IPS-NIHi11 (cell line): Measurements from ENCODE around the gene CCDC191.

Experiments used
- DNase-seq: peaks from one replicate; pipeline ENCODE4 v3.0.0; 2012; ENCODE audit warnings: mixed read lengths, low spot score

The CCDC191 gene

GRCh38 chr3:114056130-114057010, at the start of gene CCDC191, which contains the start of gene QTRT2:
Gene CCDC191, minus strand, starts transcription at chr3:114056526. Its CDS starts 60 bp downstream, at chr3:114056466.
Gene QTRT2, plus strand, starts transcription at chr3:114056737. Its CDS starts 8,521 bp downstream, at chr3:114065258.
- DNase-seq, result peak; percentile 96

GRCh38 chr3:114104414-114104813, 48.1 kb upstream of the CCDC191 start:
- DNase-seq, result no peak

- no peak for DNase-seq
These were observed 47.5 kb upstream of the CCDC191 start for GRCh38 chr3:114103858-114104257.

GRCh38 chr3:114103181-114103580, 46.9 kb upstream of the CCDC191 start:
- DNase-seq, result no peak

GRCh38 chr3:114101101-114101500, 44.8 kb upstream of the CCDC191 start:
- no peak for DNase-seq

GRCh38 chr3:114095796-114096195, 39.5 kb upstream of the CCDC191 start:
- DNase-seq, result no peak

GRCh38 chr3:114093596-114093995, 37.3 kb upstream of the CCDC191 start:
- no peak for DNase-seq

GRCh38 chr3:114093016-114093380, 36.7 kb upstream of the CCDC191 start:
- DNase-seq, result no peak

- no peak for DNase-seq
These were observed 36.1 kb upstream of the CCDC191 start for GRCh38 chr3:114092151-114093015.

- DNase-seq, result no peak
These were observed 33.3 kb upstream of the CCDC191 start for GRCh38 chr3:114089675-114090074.

GRCh38 chr3:114086356-114086755, 30.0 kb upstream of the CCDC191 start:
- DNase-seq, result no peak

GRCh38 chr3:114083112-114083511, 26.8 kb upstream of the CCDC191 start:
- no peak for DNase-seq

GRCh38 chr3:114081037-114081436, 24.7 kb upstream of the CCDC191 start:
- no peak for DNase-seq

- DNase-seq, result no peak
These were observed 23.9 kb upstream of the CCDC191 start for GRCh38 chr3:114080201-114080600.

- DNase-seq, result no peak
These were observed 23.4 kb upstream of the CCDC191 start for GRCh38 chr3:114079761-114080160.

GRCh38 chr3:114078126-114078525, 21.8 kb upstream of the CCDC191 start:
- no peak for DNase-seq

GRCh38 chr3:114076711-114077110, 20.4 kb upstream of the CCDC191 start:
- no peak for DNase-seq

GRCh38 chr3:114071786-114072185, 15.5 kb upstream of the CCDC191 start:
- no peak for DNase-seq

- DNase-seq, result no peak
These were observed 12.0 kb upstream of the CCDC191 start for GRCh38 chr3:114068336-114068735.

GRCh38 chr3:114067804-114068203, 11.5 kb upstream of the CCDC191 start:
- DNase-seq, result no peak

- DNase-seq, result no peak
These were observed 4.8 kb upstream of the CCDC191 start for GRCh38 chr3:114060906-114061655.

GRCh38 chr3:114058646-114059045, 2.3 kb upstream of the CCDC191 start:
- no peak for DNase-seq
